Ovary (tissue), 3 donors: ENCODE results near the gene CYP4V2.

Experiments used
- POLR2A ChIP-seq: fragments of 450-650 bp; IDR thresholded peaks from one replicate; pipeline ENCODE4 v1.6.1; 2017; ENCODE audit warnings: antibody characterized with exemption, mild to moderate bottlenecking, moderate library complexity
- TF ChIP-seq, protein P1 (sequence below), 3 donors: fragments of 450-650 bp in 2 of 3; fragments of 200-600 bp in 1 of 3; IDR thresholded peaks; one replicate each; pipeline versions ENCODE4 v1.5.1 to v1.8.0; 2016 to 2022; ENCODE audit warnings: antibody characterized with exemption in 3 of 3, mild to moderate bottlenecking in 1 of 3
- donor health status: DM: no; HTN: no; CAD: no.

DNA sequence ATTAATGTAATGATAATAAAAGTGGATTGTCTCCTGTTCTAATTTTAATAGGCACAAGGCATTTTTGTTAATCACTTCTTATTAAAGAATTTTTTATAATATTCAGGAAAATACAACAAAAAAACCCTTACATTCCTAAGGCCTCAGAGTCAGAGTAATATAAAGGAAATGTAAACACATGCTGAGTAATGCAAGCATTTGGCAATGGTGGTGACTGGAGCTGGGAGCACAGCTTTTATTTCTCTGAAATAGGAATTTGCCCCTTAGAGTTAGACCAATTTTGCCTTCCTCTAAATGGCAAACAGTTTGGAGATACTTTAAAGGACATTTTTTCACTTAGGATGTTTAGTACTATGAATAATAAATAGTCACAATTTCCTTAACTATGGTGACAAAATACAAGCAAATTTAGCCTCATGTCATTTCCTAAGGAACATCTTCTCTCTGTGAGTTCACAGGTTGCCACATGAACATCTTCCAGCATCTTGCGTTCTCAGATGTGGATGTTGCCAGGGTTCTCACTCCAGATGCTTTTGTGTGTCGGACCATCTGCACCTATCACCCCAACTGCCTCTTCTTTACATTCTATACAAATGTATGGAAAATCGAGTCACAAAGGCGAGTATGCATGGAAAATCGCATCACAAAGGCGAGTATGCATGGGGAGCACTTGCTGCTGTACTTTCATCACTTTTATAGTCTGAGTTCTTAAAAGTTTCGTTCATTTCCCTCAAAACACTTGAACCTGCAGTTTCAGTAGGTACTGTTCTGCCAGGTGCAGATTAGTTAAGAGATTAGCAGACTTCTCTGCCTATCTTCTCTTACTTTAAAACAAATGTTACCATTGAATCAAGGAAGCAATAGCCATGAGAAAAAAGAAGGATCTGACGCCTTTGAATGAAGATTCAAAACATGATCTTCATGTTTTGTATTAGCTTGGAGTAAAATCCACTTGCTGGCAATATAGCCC lies 58.7 kb downstream of the CYP4V2 start:
- TF ChIP-seq, protein P1, sequence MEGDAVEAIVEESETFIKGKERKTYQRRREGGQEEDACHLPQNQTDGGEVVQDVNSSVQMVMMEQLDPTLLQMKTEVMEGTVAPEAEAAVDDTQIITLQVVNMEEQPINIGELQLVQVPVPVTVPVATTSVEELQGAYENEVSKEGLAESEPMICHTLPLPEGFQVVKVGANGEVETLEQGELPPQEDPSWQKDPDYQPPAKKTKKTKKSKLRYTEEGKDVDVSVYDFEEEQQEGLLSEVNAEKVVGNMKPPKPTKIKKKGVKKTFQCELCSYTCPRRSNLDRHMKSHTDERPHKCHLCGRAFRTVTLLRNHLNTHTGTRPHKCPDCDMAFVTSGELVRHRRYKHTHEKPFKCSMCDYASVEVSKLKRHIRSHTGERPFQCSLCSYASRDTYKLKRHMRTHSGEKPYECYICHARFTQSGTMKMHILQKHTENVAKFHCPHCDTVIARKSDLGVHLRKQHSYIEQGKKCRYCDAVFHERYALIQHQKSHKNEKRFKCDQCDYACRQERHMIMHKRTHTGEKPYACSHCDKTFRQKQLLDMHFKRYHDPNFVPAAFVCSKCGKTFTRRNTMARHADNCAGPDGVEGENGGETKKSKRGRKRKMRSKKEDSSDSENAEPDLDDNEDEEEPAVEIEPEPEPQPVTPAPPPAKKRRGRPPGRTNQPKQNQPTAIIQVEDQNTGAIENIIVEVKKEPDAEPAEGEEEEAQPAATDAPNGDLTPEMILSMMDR (IDR thresholded peaks at IDR 0.05), result no peak
- no peak for TF ChIP-seq POLR2A
